ENCODE results near the gene SPO11.

The SPO11 gene

GRCh38 chr20:57329608-57330221 is at the start of gene SPO11:
SPO11 (plus strand) TSS chr20:57329803; CDS start chr20:57329868, 65 bp downstream.
- Mint-ChIP-seq H3K9me3 (peaks cover 2% of the 10 kb centered on the region), H3K4me3 (no peak within 1 kb of the TSS), H3K27me3 (peaks cover 17% of the 10 kb centered on the region), H3K36me3 (no peaks in the 10 kb centered on the region), H3K4me1 (no peaks in the 10 kb centered on the region), H3K27ac (no peak within 1 kb of the TSS)

- peaks cover 19% of the 10 kb centered on the region for H3K27me3 Mint-ChIP-seq
- H3K27ac Mint-ChIP-seq: no peak overlapping the region
- no peaks in the 10 kb centered on the region for H3K36me3 Mint-ChIP-seq
- H3K4me3 Mint-ChIP-seq: no peak overlapping the region
- H3K4me1 Mint-ChIP-seq: no peaks in the 10 kb centered on the region
- H3K9me3 Mint-ChIP-seq: no peaks in the 10 kb centered on the region
Measured at GRCh38 chr20:57280221-57280620, 49.4 kb upstream of the SPO11 start.

GRCh38 chr20:57281900-57282299 is 47.7 kb upstream of the SPO11 start:
- Mint-ChIP-seq H3K36me3 (no peaks in the 10 kb centered on the region), H3K4me3 (no peak overlapping the region), H3K27ac (no peak overlapping the region), H3K9me3 (no peaks in the 10 kb centered on the region), H3K27me3 (peaks cover 23% of the 10 kb centered on the region), H3K4me1 (no peaks in the 10 kb centered on the region)

GRCh38 chr20:57282670-57283361 is 46.8 kb upstream of the SPO11 start:
- Mint-ChIP-seq H3K27me3 (peaks cover 30% of the 10 kb centered on the region), H3K9me3 (no peaks in the 10 kb centered on the region), H3K4me3 (no peak overlapping the region), H3K27ac (no peak overlapping the region), H3K4me1 (no peaks in the 10 kb centered on the region), H3K36me3 (no peaks in the 10 kb centered on the region)

GRCh38 chr20:57283860-57284259 is 45.7 kb upstream of the SPO11 start:
- Mint-ChIP-seq H3K27ac (no peak overlapping the region), H3K4me3 (no peak overlapping the region), H3K27me3 (peaks cover 35% of the 10 kb centered on the region), H3K9me3 (no peaks in the 10 kb centered on the region), H3K4me1 (no peaks in the 10 kb centered on the region), H3K36me3 (no peaks in the 10 kb centered on the region)

- peaks cover 41% of the 10 kb centered on the region for H3K27me3 Mint-ChIP-seq
- no peaks in the 10 kb centered on the region for H3K36me3 Mint-ChIP-seq
- no peak overlapping the region for H3K4me3 Mint-ChIP-seq
- H3K4me1 Mint-ChIP-seq: no peaks in the 10 kb centered on the region
- H3K9me3 Mint-ChIP-seq: no peaks in the 10 kb centered on the region
- H3K27ac Mint-ChIP-seq: no peak overlapping the region
Measured at GRCh38 chr20:57287007-57287880, 42.4 kb upstream of the SPO11 start.

GRCh38 chr20:57287901-57288300 is 41.7 kb upstream of the SPO11 start:
- Mint-ChIP-seq H3K27ac (no peak overlapping the region), H3K27me3 (peaks cover 37% of the 10 kb centered on the region), H3K9me3 (no peaks in the 10 kb centered on the region), H3K4me1 (no peaks in the 10 kb centered on the region), H3K4me3 (no peak overlapping the region), H3K36me3 (no peaks in the 10 kb centered on the region)

GRCh38 chr20:57288651-57289277 is 40.8 kb upstream of the SPO11 start:
- H3K27me3 Mint-ChIP-seq: peaks cover 31% of the 10 kb centered on the region

GRCh38 chr20:57289391-57290177 is 40.0 kb upstream of the SPO11 start:
- Mint-ChIP-seq H3K9me3 (no peaks in the 10 kb centered on the region), H3K27me3 (peaks cover 31% of the 10 kb centered on the region), H3K27ac (no peak overlapping the region), H3K4me1 (no peaks in the 10 kb centered on the region), H3K36me3 (no peaks in the 10 kb centered on the region), H3K4me3 (no peak overlapping the region)

More at GRCh38 chr20:57288651-57289277, 40.8 kb upstream of the SPO11 start:
- Mint-ChIP-seq H3K27ac (no peak overlapping the region), H3K4me3 (no peak overlapping the region), H3K4me1 (no peaks in the 10 kb centered on the region), H3K9me3 (no peaks in the 10 kb centered on the region), H3K36me3 (no peaks in the 10 kb centered on the region)

GRCh38 chr20:57290178-57290484 is 39.5 kb upstream of the SPO11 start:
- H3K36me3 Mint-ChIP-seq: no peaks in the 10 kb centered on the region
- no peaks in the 10 kb centered on the region for H3K9me3 Mint-ChIP-seq
- H3K4me3 Mint-ChIP-seq: no peak overlapping the region
- H3K27ac Mint-ChIP-seq: no peak overlapping the region
- no peaks in the 10 kb centered on the region for H3K4me1 Mint-ChIP-seq
- H3K27me3 Mint-ChIP-seq: peaks cover 33% of the 10 kb centered on the region

GRCh38 chr20:57291003-57291402 is 38.6 kb upstream of the SPO11 start:
- no peak overlapping the region for H3K4me3 Mint-ChIP-seq
- H3K27me3 Mint-ChIP-seq: peaks cover 31% of the 10 kb centered on the region
- no peaks in the 10 kb centered on the region for H3K9me3 Mint-ChIP-seq
- no peaks in the 10 kb centered on the region for H3K4me1 Mint-ChIP-seq
- H3K27ac Mint-ChIP-seq: no peak overlapping the region
- H3K36me3 Mint-ChIP-seq: no peaks in the 10 kb centered on the region

GRCh38 chr20:57291694-57292093 is 37.9 kb upstream of the SPO11 start:
- Mint-ChIP-seq H3K4me3 (no peak overlapping the region), H3K27me3 (peaks cover 27% of the 10 kb centered on the region), H3K36me3 (no peaks in the 10 kb centered on the region), H3K9me3 (no peaks in the 10 kb centered on the region), H3K27ac (no peak overlapping the region), H3K4me1 (no peaks in the 10 kb centered on the region)

- peaks cover 21% of the 10 kb centered on the region for H3K27me3 Mint-ChIP-seq
- no peaks in the 10 kb centered on the region for H3K9me3 Mint-ChIP-seq
- H3K36me3 Mint-ChIP-seq: no peaks in the 10 kb centered on the region
- no peaks in the 10 kb centered on the region for H3K4me1 Mint-ChIP-seq
- no peak overlapping the region for H3K4me3 Mint-ChIP-seq
- H3K27ac Mint-ChIP-seq: no peak overlapping the region
Measured at GRCh38 chr20:57292611-57293010, 37.0 kb upstream of the SPO11 start.

GRCh38 chr20:57293995-57294394 is 35.6 kb upstream of the SPO11 start:
- peaks cover 18% of the 10 kb centered on the region for H3K27me3 Mint-ChIP-seq

GRCh38 chr20:57294550-57294949 is 35.1 kb upstream of the SPO11 start:
- Mint-ChIP-seq H3K4me3 (no peak overlapping the region), H3K9me3 (no peaks in the 10 kb centered on the region), H3K27me3 (peaks cover 18% of the 10 kb centered on the region), H3K4me1 (no peaks in the 10 kb centered on the region), H3K27ac (no peak overlapping the region), H3K36me3 (no peaks in the 10 kb centered on the region)

More at GRCh38 chr20:57293995-57294394, 35.6 kb upstream of the SPO11 start:
- no peaks in the 10 kb centered on the region for H3K4me1 Mint-ChIP-seq
- no peak overlapping the region for H3K27ac Mint-ChIP-seq
- H3K4me3 Mint-ChIP-seq: no peak overlapping the region
- no peaks in the 10 kb centered on the region for H3K9me3 Mint-ChIP-seq
- H3K36me3 Mint-ChIP-seq: no peaks in the 10 kb centered on the region

Data from activated naive CD4-positive, alpha-beta T cell treated with anti-CD3 and anti-CD28 coated beads, Interleukin-2, amount 50 U/mL, for 24 hours (primary cell).